GM21515 (cell line): ENCODE measurements around the gene FAM131A.

Source experiments
- ATAC-seq: cut with Tn5 transposase; IDR thresholded peaks from one replicate; pipeline ENCODE4 v1.9.1; 2021; ENCODE audit not compliant: unreplicated experiment

Gene FAM131A

GRCh38 chr3:184375747-184376461 lies 38.5 kb downstream of the FAM131A start:
- no peak for ATAC-seq

- no peak for ATAC-seq
These were observed 40.0 kb downstream of the FAM131A start for GRCh38 chr3:184377374-184377773.

DNA sequence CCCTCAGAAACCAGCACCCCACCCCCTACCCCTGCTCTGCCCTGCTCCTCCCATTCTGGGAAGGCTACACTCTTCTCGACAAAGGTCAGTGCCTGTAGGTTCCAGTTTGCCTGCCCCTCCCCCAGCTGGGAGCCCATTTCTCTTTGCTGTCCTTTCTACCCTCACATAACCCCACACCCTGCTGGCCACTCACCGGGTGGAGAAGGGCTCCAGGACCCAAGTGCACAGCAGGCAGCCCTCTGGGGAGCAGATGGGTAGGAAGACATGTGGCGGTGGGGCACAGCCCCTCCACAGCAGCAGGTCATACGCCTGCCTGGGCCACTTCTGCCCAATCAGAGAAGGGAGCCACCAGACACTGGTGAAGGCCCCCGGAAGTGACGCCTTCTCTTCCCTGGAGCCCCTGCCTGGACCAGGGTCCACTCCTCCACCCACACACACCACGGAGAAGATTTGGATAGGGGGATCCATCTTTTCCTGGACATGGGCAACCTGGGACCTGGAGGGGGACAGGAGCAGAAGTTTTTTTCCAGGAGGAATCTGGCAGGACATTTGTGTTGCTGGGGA lies 40.6 kb downstream of the FAM131A start, which contains the start of gene THPO:
TSS of gene THPO (minus strand) at position 326 of the 564 bp plus-strand sequence. CDS start 1,948 bp downstream, outside the sequence.
- ATAC-seq: no peak

- ATAC-seq: no peak
These were observed 41.4 kb downstream of the FAM131A start for GRCh38 chr3:184378651-184379357.

- no peak for ATAC-seq
These were observed 42.2 kb downstream of the FAM131A start, which contains the start of gene CHRD for GRCh38 chr3:184379358-184380184. Gene CHRD, plus strand, starts transcription at chr3:184380054. Its CDS starts 265 bp downstream, at chr3:184380319.

GRCh38 chr3:184380185-184380626 lies 42.8 kb downstream of the FAM131A start:
- ATAC-seq: no peak

GRCh38 chr3:184380627-184381260 lies 43.3 kb downstream of the FAM131A start:
- no peak for ATAC-seq

DNA sequence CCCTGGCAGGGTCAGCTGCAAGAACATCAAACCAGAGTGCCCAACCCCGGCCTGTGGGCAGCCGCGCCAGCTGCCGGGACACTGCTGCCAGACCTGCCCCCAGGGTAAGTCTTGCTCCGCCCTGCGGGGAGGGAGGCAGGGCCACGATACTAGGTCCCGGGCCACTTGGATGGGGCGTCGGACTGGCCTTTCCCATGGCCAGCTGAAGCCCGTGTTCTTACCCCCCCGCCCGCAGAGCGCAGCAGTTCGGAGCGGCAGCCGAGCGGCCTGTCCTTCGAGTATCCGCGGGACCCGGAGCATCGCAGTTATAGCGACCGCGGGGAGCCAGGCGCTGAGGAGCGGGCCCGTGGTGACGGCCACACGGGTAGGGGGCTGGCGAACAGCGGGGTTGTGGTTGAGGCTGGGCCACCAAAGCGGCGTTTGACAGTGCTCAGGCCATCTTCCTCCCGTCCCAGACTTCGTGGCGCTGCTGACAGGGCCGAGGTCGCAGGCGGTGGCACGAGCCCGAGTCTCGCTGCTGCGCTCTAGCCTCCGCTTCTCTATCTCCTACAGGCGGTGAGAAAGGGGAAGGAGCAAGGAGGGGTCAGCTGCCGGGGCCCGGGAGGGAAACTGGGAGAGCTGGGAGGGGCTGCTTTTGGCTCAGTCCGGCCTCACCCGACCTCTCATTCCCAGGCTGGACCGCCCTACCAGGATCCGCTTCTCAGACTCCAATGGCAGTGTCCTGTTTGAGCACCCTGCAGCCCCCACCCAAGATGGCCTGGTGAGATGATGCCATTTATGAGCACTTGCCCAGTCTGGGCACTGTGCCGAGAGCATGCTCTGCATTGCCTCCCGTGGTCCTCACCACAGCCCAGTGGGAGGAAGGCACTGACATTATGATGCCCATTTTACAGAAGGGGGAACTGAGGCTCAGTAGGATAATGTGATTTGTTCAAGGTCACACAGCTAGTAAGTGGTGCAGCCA lies 44.1 kb downstream of the FAM131A start:
- ATAC-seq: no peak

DNA sequence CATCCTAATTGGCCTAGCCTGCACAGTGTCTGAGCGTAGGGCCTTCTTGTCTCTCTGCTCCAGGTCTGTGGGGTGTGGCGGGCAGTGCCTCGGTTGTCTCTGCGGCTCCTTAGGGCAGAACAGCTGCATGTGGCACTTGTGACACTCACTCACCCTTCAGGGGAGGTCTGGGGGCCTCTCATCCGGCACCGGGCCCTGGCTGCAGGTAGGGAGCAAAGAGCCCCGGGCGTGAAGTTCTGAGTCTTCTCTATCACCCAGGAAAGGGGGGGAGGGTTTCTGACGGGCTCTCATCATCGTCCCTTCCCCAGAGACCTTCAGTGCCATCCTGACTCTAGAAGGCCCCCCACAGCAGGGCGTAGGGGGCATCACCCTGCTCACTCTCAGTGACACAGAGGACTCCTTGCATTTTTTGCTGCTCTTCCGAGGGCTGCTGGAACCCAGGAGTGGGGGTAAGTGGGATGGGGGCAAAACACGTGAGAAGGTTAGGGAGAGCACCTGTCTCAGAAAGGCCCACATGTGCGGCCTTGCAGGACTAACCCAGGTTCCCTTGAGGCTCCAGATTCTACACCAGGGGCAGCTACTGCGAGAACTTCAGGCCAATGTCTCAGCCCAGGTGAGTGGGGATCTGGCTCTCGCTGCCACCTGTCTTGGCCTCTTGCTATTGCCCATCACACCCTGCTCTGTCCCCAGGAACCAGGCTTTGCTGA lies 45.1 kb downstream of the FAM131A start:
- no peak for ATAC-seq

DNA sequence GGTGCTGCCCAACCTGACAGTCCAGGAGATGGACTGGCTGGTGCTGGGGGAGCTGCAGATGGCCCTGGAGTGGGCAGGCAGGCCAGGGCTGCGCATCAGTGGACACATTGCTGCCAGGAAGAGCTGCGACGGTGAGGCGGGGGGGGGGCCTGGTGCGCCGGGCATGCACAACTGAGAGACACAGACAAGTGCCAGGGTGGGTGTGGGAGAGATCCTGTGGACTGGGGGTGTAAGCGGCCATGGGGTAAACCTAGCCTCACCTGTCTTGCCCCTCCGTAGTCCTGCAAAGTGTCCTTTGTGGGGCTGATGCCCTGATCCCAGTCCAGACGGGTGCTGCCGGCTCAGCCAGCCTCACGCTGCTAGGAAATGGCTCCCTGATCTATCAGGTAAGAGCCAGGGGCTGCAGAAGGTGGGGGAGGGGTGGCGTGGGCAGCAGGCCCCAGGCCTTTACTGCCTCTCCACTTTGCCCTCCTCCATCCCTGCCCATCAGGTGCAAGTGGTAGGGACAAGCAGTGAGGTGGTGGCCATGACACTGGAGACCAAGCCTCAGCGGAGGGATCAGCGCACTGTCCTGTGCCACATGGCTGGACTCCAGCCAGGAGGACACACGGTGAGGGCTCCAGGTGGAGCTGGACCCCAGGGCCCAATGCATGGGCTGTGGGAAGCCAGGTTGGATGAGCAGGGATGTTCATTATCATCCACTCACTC lies 45.8 kb downstream of the FAM131A start:
- no peak for ATAC-seq

DNA sequence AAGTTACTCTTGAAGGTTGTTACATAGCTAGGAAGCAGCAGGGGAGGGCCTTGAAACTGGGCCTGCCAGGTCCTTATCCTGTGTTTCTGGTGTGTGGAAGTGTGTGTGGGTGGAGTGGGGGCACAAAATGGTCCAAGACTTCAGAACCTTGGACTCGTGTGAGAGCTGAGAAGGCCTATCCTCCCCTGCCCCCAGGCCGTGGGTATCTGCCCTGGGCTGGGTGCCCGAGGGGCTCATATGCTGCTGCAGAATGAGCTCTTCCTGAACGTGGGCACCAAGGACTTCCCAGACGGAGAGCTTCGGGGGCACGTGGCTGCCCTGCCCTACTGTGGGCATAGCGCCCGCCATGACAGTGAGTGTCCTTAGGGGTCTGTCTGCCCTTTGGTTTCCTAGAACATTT lies 46.9 kb downstream of the FAM131A start:
- ATAC-seq: no peak

- ATAC-seq: no peak
These were observed 47.5 kb downstream of the FAM131A start for GRCh38 chr3:184384856-184385422.

GRCh38 chr3:184386047-184386806 lies 48.8 kb downstream of the FAM131A start:
- no peak for ATAC-seq

GRCh38 chr3:184387174-184387714 lies 49.8 kb downstream of the FAM131A start:
- ATAC-seq: no peak

DNA sequence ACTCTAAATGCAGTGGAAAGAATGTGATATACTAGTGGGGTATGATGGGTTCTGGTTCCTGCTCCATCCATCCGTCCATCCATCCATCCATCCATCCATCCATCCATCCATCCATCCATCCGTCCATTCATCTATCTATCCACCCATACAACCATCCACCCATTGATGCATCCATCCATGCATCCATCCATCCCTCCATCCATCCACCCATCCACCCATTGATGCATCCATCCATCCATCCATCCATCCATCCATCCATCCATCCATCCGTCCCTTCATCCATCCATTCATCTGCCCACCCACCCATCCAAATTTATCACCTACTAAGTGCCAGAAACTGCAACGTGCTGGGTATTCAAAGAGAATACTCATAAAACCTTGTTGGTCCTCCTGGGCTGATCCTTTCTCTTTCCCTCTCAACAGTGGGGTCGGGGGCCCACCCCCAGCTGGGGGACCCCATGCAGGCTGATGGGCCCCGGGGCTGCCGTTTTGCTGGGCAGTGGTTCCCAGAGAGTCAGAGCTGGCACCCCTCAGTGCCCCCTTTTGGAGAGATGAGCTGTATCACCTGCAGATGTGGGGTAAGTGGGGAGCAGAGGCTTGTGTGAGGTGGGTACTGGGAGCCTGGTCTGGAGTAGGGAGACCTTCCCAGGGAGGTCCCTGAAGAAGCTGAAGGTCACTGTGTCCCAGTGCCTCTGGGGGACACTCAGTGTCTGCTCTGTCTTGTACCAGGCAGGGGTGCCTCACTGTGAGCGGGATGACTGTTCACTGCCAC lies 51.0 kb downstream of the FAM131A start:
- no peak for ATAC-seq

DNA sequence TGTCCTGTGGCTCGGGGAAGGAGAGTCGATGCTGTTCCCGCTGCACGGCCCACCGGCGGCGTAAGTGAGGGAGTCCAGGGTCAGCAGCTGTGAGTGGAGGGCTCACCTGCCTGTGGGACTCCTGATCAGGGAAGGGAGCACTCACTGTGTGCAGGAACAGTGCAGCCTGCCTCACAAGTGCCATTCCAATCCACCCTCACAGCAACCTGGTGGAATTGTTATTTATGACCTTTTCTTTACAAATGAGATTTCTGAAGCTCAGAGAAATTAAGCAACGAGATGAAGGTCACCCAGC lies 51.5 kb downstream of the FAM131A start:
- no peak for ATAC-seq
